Measurements from ENCODE around the gene CSHL1. TPM values are rescaled to one million over a fixed set of nuclear protein-coding genes. Genes with fewer than 3 reads are reported as not detected.

CSHL1 gene
- polyA plus RNA-seq, 2 of the 4 experiments (the other 2 are of a cell fraction) = not detected

- ATAC-seq = no peak
- POLR2A ChIA-PET = interaction anchor here (0.7 kb wide), 1 partner anchor 68 kb away, joined by 3 read pairs; no protein-coding TSS in a partner anchor
These were observed 26.3 kb upstream of the CSHL1 start for GRCh38 chr17:63937319-63937718.

GRCh38 chr17:63934183-63935112 is 23.4 kb upstream of the CSHL1 start:
- TF ChIP-seq ZSCAN20 (CRISPR knock-in tag; IDR thresholded peaks at IDR 0.05) = no peak
- no peak for TF ChIP-seq CHD2 (IDR thresholded peaks at IDR 0.05; ENCODE audit: low read length, partially characterized antibody)
- TF ChIP-seq CEBPB (IDR thresholded peaks at IDR 0.05) = no peak
- TF ChIP-seq USF2 (IDR thresholded peaks at IDR 0.05) = no peak
- no peak for TF ChIP-seq HDAC2 (IDR thresholded peaks at IDR 0.05)
- TF ChIP-seq HOXB5 (CRISPR knock-in tag; IDR thresholded peaks at IDR 0.05) = no peak
- TF ChIP-seq E2F6 (IDR thresholded peaks at IDR 0.05; ENCODE audit: borderline replicate concordance, low read depth) = no peak
- no peak for TF ChIP-seq CHD4 (IDR thresholded peaks at IDR 0.05; ENCODE audit: borderline replicate concordance)
- no peak for TF ChIP-seq HEYL (CRISPR knock-in tag; IDR thresholded peaks at IDR 0.05)
- no peak for TF ChIP-seq GATA3 (IDR thresholded peaks at IDR 0.05; ENCODE audit: borderline replicate concordance)
- no peak for TF ChIP-seq CBX8 (IDR thresholded peaks at IDR 0.05)
- no peak for TF ChIP-seq FOSL2 (IDR thresholded peaks at IDR 0.05)
- TF ChIP-seq FOSL2 (CRISPR knock-in tag; IDR thresholded peaks at IDR 0.05) = no peak
- TF ChIP-seq ATOH8 (CRISPR knock-in tag; IDR thresholded peaks at IDR 0.05; ENCODE audit: low read depth) = no peak
- TF ChIP-seq ELK1 (IDR thresholded peaks at IDR 0.05; ENCODE audit: low read depth, low read length) = no peak
- no peak for TF ChIP-seq NFE2L2 (conservative IDR thresholded peaks at IDR 0.05; ENCODE audit: low read length)
- FAIRE-seq = no peak
- DNase-seq (ENCODE audit: low read depth in 1 of 2, low spot score in 1 of 2) = no peak
- Histone ChIP-seq H3K4me1 (no peaks in the 10 kb centered on the region), H3K9me3 (no peaks in the 10 kb centered on the region), H3K4me2 (no peak overlapping the region), H3K27ac (no peak overlapping the region), H3K4me3 (no peak overlapping the region)
- ChIA-PET POLR2A (no interaction called here), CTCF (interaction anchor here (1.5 to 9.0 kb wide), 11 partner anchors 9 to 199 kb away, joined by 4 to 132 read pairs (median 10); partner anchors contain the start of genes CSHL1, GH1, GH2 and ICAM2)
- WGBS (ENCODE audit: missing lambda C conversion rate) = 67% methylated on average over 19 of the region's 21 CpGs
- ATAC-seq = no peak

More at GRCh38 chr17:63937319-63937718, 26.3 kb upstream of the CSHL1 start:
- Histone ChIP-seq H3K4me1 (no peaks in the 10 kb centered on the region), H3K4me2 (no peak overlapping the region), H3K4me3 (no peak overlapping the region), H3K27ac (no peak overlapping the region), H3K9me3 (no peaks in the 10 kb centered on the region)
- no peak for DNase-seq (ENCODE audit: low read depth in 1 of 2, low spot score in 1 of 2)
- TF ChIP-seq POLR2AphosphoS2 (conservative IDR thresholded peaks at IDR 0.05; ENCODE audit: low read length) (no peak), PBX3 (IDR thresholded peaks at IDR 0.05) (no peak), MYC (IDR thresholded peaks at IDR 0.05; ENCODE audit: borderline replicate concordance, low read length) (no peak), FOSL2 (IDR thresholded peaks at IDR 0.05) (no peak), FOSL2 (CRISPR knock-in tag; IDR thresholded peaks at IDR 0.05) (no peak), CEBPB (IDR thresholded peaks at IDR 0.05) (no peak), BCL3 (IDR thresholded peaks at IDR 0.05) (no peak), FOSB (CRISPR knock-in tag; IDR thresholded peaks at IDR 0.05) (no peak), HES2 (IDR thresholded peaks at IDR 0.05) (no peak), KDM1A (IDR thresholded peaks at IDR 0.05; ENCODE audit: low read depth) (no peak), HDAC2 (IDR thresholded peaks at IDR 0.05) (no peak), RAD21 (conservative IDR thresholded peaks at IDR 0.05 in 1 of 2, IDR thresholded peaks at IDR 0.05 in 1 of 2) (no peak), RCOR1 (IDR thresholded peaks at IDR 0.05; ENCODE audit: low read depth, low read length) (no peak), BHLHE40 (IDR thresholded peaks at IDR 0.05; ENCODE audit: low read depth, low read length) (no peak)
- FAIRE-seq = no peak
- CTCF ChIA-PET = interaction anchor here (0.6 to 2.2 kb wide), 11 partner anchors 9 to 372 kb away, joined by 3 to 20 read pairs (median 4); partner anchors contain the start of gene GH1
- WGBS (ENCODE audit: missing lambda C conversion rate) = 62% methylated on average over 6 of the region's 6 CpGs

All from A549 (cell line).